PC-9 (cell line): Measurements from ENCODE around the gene BRD9. TPM values are rescaled to one million over a fixed set of nuclear protein-coding genes. Genes with fewer than 3 reads are reported as not detected.

Experiments used
- BruUV-seq: library from RNA; stranded (reverse); fragments of 400-500 nt; replicated peaks from 2 replicates; lab custom pipeline; 2021; lab: Mats Ljungman, UMichigan
- CTCF ChIA-PET: fragments of 300-600 bp; sonication (Branson Sonifier 250); formaldehyde crosslinking; loops from one replicate; lab custom pipeline; 2022; ENCODE audit warnings: antibody characterized with exemption; lab: Charles Lee
- POLR2A ChIA-PET: fragments of 300-600 bp; sonication (Branson Sonifier 250); formaldehyde crosslinking; loops from one replicate; lab custom pipeline; 2022; ENCODE audit warnings: antibody characterized with exemption; ENCODE audit not compliant: unreplicated experiment; lab: Charles Lee
- DNase-seq, 2 experiments: peaks; one replicate each; pipeline versions ENCODE4 v3.0.0 to v3.0.0-alpha.2; 2015 to 2022; ENCODE audit warnings: mixed read lengths in 1 of 2
- H2AFZ ChIP-seq: fragments of 200-600 bp; sonication (generic); 2 replicates; pipeline ENCODE4 v1.8.1; 2017; ENCODE audit warnings: antibody characterized with exemption
- H3F3A ChIP-seq: fragments of 200-600 bp; sonication (generic); 2 replicates; pipeline ENCODE4 v1.8.1; 2017; ENCODE audit warnings: antibody characterized with exemption, mild to moderate bottlenecking, low read depth; ENCODE audit not compliant: insufficient read depth
- H3K27ac ChIP-seq: fragments of 200-600 bp; sonication (generic); 2 replicates; pipeline ENCODE4 v1.6.1; 2016; ENCODE audit warnings: mixed run types
- H3K27me3 ChIP-seq: fragments of 200-600 bp; sonication (generic); 2 replicates; pipeline ENCODE4 v1.6.1; 2016; ENCODE audit warnings: low read depth, mixed run types; ENCODE audit not compliant: insufficient read depth
- H3K36me3 ChIP-seq: fragments of 200-600 bp; sonication (generic); 2 replicates; pipeline ENCODE4 v1.6.1; 2016; ENCODE audit warnings: low read depth, mixed run types
- H3K4me1 ChIP-seq: fragments of 200-600 bp; sonication (generic); replicated peaks from 2 replicates; pipeline ENCODE4 v1.6.1; 2016; ENCODE audit warnings: mixed run types; ENCODE audit not compliant: insufficient read depth
- H3K4me2 ChIP-seq: fragments of 200-600 bp; sonication (generic); 2 replicates; pipeline ENCODE4 v1.6.1; 2017; ENCODE audit warnings: mixed run types
- H3K4me3 ChIP-seq: fragments of 200-600 bp; sonication (generic); 2 replicates; pipeline ENCODE4 v1.6.1; 2016; ENCODE audit warnings: mixed run types
- H3K79me2 ChIP-seq: fragments of 200-600 bp; sonication (generic); 2 replicates; pipeline ENCODE4 v1.6.1; 2017; ENCODE audit warnings: low read depth, mixed run types
- H3K9me2 ChIP-seq: fragments of 200-600 bp; sonication (generic); 2 replicates; pipeline ENCODE4 v1.8.1; 2017; ENCODE audit warnings: mild to moderate bottlenecking; ENCODE audit not compliant: insufficient read depth
- H3K9me3 ChIP-seq: fragments of 200-600 bp; sonication (generic); 2 replicates; pipeline ENCODE4 v1.8.1; 2016; ENCODE audit warnings: low read depth; ENCODE audit not compliant: insufficient read depth
- H4K20me1 ChIP-seq: fragments of 200-600 bp; sonication (generic); 2 replicates; pipeline ENCODE4 v1.8.1; 2017; ENCODE audit not compliant: insufficient read depth
- EZH2 ChIP-seq: fragments of 200-600 bp; sonication (generic); IDR thresholded peaks from 2 replicates; pipeline ENCODE4 v1.8.0; 2017; ENCODE audit warnings: antibody characterized with exemption, low read depth
- intact Hi-C: fragments of 100-400 bp; cut with micrococcal nuclease; formaldehyde crosslinking; loops from one replicate; pipeline ENCODE4 v1.10.0; 2022; ENCODE audit not compliant: unreplicated experiment
- total RNA-seq: library from RNA; stranded (reverse); gene quantifications from 2 replicates; pipeline ENCODE4 v1.2.3, GENCODE V29; 2021
- TF ChIP-seq, protein P1 (sequence below): fragments of 200-600 bp; sonication (generic); conservative IDR thresholded peaks from 2 replicates; pipeline ENCODE4 v1.6.1; 2017; ENCODE audit warnings: mixed run types, antibody characterized with exemption, mild to moderate bottlenecking, moderate library complexity

BRD9 gene
- total RNA-seq, 1 experiment from 2014 or later: 102 TPM

DNA sequence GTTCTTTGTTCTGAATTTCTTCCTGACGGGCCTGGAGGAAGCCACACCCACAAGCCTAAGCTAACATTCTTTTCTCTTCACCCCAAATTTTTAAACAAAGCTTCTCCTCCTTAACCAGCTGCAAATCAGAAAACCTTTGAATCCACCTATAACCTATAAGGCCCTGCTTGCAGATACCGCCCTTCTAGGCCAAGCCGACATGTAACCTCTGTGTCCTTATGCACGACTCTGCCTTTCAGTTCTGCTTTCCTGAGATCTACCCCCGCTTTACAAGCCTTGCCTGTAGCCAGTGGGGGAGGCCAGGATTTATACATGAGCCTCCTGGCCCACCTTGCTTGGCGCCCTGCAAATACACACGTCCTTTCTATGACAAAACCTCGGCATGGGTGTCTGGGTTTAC lies 19.3 kb downstream of the BRD9 start:
- intact Hi-C loops: no loop called here
- Histone ChIP-seq H3K9me2 (no peaks in the 10 kb centered on the region), H3K27ac (no peak overlapping the region), H2AFZ (no peak overlapping the region), H3K9me3 (no peaks in the 10 kb centered on the region), H4K20me1 (peaks cover 15% of the 10 kb centered on the region), H3K4me2 (no peak overlapping the region), H3K79me2 (no peaks in the 10 kb centered on the region), H3K36me3 (peaks cover 51% of the 10 kb centered on the region), H3K4me3 (no peak overlapping the region), H3F3A (no peaks in the 10 kb centered on the region), H3K4me1 (no peaks in the 10 kb centered on the region), H3K27me3 (no peaks in the 10 kb centered on the region)
- no peak for TF ChIP-seq EZH2
- ChIA-PET POLR2A (no interaction called here), CTCF (no interaction called here)
- no peak for DNase-seq
- no TSS peak for BruUV-seq

DNA sequence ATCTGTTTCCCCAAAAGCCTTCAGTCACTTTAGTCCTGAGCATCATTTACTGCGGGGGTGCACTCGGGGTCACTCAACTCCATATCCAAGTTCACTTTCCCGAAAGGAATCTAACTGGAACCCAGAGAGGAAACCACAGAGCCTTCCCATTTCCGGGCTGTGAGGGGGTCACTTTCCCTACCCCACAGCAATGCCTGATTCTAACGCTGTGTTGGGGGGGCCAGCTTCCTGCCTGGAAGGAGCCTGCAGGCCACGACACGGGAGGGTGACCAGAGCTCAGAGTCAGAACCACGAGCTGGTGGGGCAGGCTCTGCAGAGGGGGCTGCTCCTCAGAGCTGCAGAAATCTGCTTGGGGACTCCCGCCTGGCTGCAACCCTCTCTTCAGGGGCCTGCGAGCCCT lies 20.3 kb downstream of the BRD9 start:
- no peaks in the 10 kb centered on the region for H3K9me2 ChIP-seq
- H3K36me3 ChIP-seq: peaks cover 53% of the 10 kb centered on the region
- H2AFZ ChIP-seq: no peak overlapping the region
- BruUV-seq: no TSS peak
- H3K4me3 ChIP-seq: no peak overlapping the region
- no peaks in the 10 kb centered on the region for H3K79me2 ChIP-seq
- peaks cover 15% of the 10 kb centered on the region for H4K20me1 ChIP-seq
- no peaks in the 10 kb centered on the region for H3F3A ChIP-seq
- intact Hi-C loops: no loop called here
- ChIA-PET POLR2A (no interaction called here), CTCF (no interaction called here)
- no peaks in the 10 kb centered on the region for H3K4me1 ChIP-seq
- no peak overlapping the region for H3K27ac ChIP-seq
- no peaks in the 10 kb centered on the region for H3K9me3 ChIP-seq
- H3K27me3 ChIP-seq: no peaks in the 10 kb centered on the region
- no peak overlapping the region for H3K4me2 ChIP-seq
- no peak for DNase-seq
- TF ChIP-seq, protein P1, sequence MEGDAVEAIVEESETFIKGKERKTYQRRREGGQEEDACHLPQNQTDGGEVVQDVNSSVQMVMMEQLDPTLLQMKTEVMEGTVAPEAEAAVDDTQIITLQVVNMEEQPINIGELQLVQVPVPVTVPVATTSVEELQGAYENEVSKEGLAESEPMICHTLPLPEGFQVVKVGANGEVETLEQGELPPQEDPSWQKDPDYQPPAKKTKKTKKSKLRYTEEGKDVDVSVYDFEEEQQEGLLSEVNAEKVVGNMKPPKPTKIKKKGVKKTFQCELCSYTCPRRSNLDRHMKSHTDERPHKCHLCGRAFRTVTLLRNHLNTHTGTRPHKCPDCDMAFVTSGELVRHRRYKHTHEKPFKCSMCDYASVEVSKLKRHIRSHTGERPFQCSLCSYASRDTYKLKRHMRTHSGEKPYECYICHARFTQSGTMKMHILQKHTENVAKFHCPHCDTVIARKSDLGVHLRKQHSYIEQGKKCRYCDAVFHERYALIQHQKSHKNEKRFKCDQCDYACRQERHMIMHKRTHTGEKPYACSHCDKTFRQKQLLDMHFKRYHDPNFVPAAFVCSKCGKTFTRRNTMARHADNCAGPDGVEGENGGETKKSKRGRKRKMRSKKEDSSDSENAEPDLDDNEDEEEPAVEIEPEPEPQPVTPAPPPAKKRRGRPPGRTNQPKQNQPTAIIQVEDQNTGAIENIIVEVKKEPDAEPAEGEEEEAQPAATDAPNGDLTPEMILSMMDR: no peak
- no peak for TF ChIP-seq EZH2

DNA sequence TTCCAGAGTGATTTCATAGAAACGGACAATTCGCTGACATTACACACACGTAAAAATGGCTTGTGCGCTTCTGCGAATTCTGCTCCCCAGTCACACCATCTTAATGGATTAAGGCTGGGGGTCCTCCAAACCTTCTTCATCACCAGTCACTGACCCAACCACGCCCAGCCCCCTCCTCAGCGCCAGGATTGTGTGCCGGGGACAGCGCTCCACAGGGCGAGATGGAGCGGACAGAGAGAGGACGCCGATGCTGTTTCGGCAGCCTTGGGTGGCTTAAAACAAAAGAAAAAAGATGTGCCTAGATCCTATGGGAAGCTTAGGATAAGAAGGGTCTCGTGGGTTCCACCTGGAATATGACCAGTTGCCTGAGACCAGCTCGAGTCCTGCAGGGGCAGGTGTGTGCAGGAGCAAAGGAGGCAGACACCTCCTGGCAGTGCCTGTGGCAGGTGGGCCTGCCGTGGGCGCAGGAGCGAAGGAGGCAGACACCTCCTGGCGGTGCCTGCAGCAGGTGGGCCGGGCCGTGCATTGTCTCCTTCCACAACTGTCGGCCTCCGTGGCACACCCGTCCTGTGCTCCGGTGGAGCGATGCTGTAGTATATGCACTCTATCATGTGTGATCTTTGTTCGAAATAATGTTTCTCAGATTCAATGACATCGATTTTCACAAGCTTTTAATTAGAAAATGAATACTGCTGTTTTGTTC lies 20.9 kb downstream of the BRD9 start:
- H3F3A ChIP-seq: no peaks in the 10 kb centered on the region
- no peak overlapping the region for H3K4me2 ChIP-seq
- H3K4me3 ChIP-seq: no peak overlapping the region
- no peaks in the 10 kb centered on the region for H3K9me2 ChIP-seq
- no TSS peak for BruUV-seq
- ChIA-PET POLR2A (no interaction called here), CTCF (interaction anchor here (0.5 kb wide), 1 partner anchor 776 kb away, joined by 5 read pairs; no protein-coding TSS in a partner anchor)
- no peaks in the 10 kb centered on the region for H3K4me1 ChIP-seq
- peaks cover 52% of the 10 kb centered on the region for H3K36me3 ChIP-seq
- H3K79me2 ChIP-seq: no peaks in the 10 kb centered on the region
- no peak for TF ChIP-seq EZH2
- TF ChIP-seq, protein P1: no peak
- DNase-seq: no peak
- H2AFZ ChIP-seq: no peak overlapping the region
- H3K27ac ChIP-seq: no peak overlapping the region
- intact Hi-C loops: no loop called here
- no peaks in the 10 kb centered on the region for H3K9me3 ChIP-seq
- no peaks in the 10 kb centered on the region for H3K27me3 ChIP-seq
- peaks cover 17% of the 10 kb centered on the region for H4K20me1 ChIP-seq
